HEK293T (cell line): ENCODE results near the gene ZMPSTE24.

Experiments used
- ELF4 ChIP-seq: fragments of 450-650 bp; IDR thresholded peaks from 2 replicates; pipeline ENCODE4 v1.6.1; 2017; ENCODE audit warnings: antibody characterized with exemption
- L3MBTL2 ChIP-seq: fragments of 450-650 bp; conservative IDR thresholded peaks from 2 replicates; pipeline ENCODE4 v1.6.1; 2016; ENCODE audit warnings: mild to moderate bottlenecking
- LEF1 ChIP-seq: fragments of 450-650 bp; IDR thresholded peaks from 2 replicates; pipeline ENCODE4 v1.6.1; 2017; ENCODE audit warnings: mild to moderate bottlenecking, borderline replicate concordance

DNA sequence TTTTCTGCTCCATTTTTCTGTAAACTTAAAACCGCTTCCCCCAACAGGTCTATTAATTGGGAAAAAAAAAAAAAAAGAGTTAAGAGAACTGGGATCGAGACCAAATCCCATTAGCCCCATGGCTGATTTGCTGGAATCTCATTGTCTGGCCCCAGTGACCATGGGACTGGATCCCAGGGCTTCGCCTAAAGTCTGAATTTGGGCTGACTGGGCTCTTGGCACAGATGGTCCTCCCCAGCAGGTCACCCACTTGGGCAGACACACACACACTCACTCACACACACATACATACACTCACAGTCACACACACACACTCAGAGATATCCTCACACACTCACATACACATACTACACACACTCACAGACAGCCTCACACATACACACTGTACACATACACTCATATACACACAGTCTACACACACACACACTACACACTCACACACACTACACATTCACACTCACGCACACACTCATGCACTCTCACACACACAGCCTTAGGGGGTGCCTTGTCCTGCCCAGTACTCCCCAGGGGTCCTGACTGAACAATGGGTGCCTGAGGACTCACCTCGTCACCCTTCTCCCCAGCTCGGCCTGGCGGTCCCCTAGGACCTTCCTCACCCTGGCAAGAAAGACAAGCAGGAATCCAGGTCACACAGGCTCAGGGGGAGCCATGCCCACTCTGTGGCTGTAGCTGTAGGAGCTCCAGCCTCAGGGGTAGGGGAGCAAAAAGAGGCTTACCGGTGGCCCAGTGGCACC lies 51.5 kb downstream of the ZMPSTE24 start:
- no peak for TF ChIP-seq L3MBTL2
- no peak for TF ChIP-seq LEF1
- no peak for TF ChIP-seq ELF4
